Heart right ventricle (tissue), 16 donors: ENCODE measurements around the gene VTI1A. TPM values are rescaled to one million over a fixed set of nuclear protein-coding genes. Genes with fewer than 3 reads are reported as not detected.

Experiments used
- ATAC-seq, 8 donors: fragments of 200-7000 bp; cut with Tn5 transposase; one replicate each; pipeline ENCODE4 v1.9.1; 2020; ENCODE audit warnings: mild to moderate bottlenecking in 8 of 8, moderate library complexity in 8 of 8, moderate number of reproducible peaks in 1 of 8
- DNase-seq, 2 donors: peaks; one replicate each; pipeline ENCODE4 v3.0.0-alpha.2; 2020
- H3K27ac ChIP-seq, 10 donors: fragments of 200-600 bp; sonication (generic) in 2 of 10; one replicate each; pipeline versions ENCODE4 v1.5.0 to v1.8.0; 2020 to 2022; ENCODE audit warnings: mild to moderate bottlenecking in 3 of 10
- H3K27me3 ChIP-seq, 7 donors: fragments of 200-600 bp; one replicate each; pipeline ENCODE4 v1.8.0; 2021 to 2022; ENCODE audit warnings: mild to moderate bottlenecking in 2 of 7
- H3K36me3 ChIP-seq, 9 donors: fragments of 200-600 bp; sonication (generic) in 1 of 9; one replicate each; pipeline versions ENCODE4 v1.5.0 to v1.8.0; 2020 to 2022; ENCODE audit warnings: mild to moderate bottlenecking in 2 of 9
- H3K4me1 ChIP-seq, 9 donors: fragments of 200-600 bp; sonication (generic) in 1 of 9; one replicate each; pipeline versions ENCODE4 v1.5.0 to v1.8.0; 2020 to 2022; ENCODE audit warnings: mild to moderate bottlenecking in 4 of 9
- H3K4me3 ChIP-seq, 10 donors: fragments of 200-600 bp; sonication (generic) in 2 of 10; one replicate each; pipeline versions ENCODE4 v1.5.0 to v1.8.0; 2020 to 2022; ENCODE audit warnings: mild to moderate bottlenecking in 7 of 10, moderate library complexity in 2 of 10
- H3K9me3 ChIP-seq, 11 donors: fragments of 200-600 bp in 10 of 11; sonication (generic) in 2 of 11; one replicate each; pipeline versions ENCODE4 v1.5.0 to v1.8.0; 2013 to 2022; ENCODE audit warnings: mild to moderate bottlenecking in 2 of 11, control low read depth in 1 of 11, moderate library complexity in 1 of 11
- WGBS, 2 donors: extraction: QIAGEN DNeasy Blood & Tissue Kit; methylation state at CpG; one replicate each; pipeline ENCODE4 v1.1.7; 2013; ENCODE audit warnings: inconsistent platforms in 1 of 2; 5-methylcytosine and 5-hydroxymethylcytosine counted together
- intact Hi-C, 10 donors: fragments of 100-400 bp; cut with DNase I; formaldehyde crosslinking; loops; one replicate each; pipeline versions ENCODE4 v1.11.1 to v1.14.2; 2022
- polyA plus RNA-seq, 2 donors: library from polyadenylated mRNA; stranded (reverse); fragments of 200-250 nt; gene quantifications; one replicate each; pipeline ENCODE4 v1.2.3, GENCODE V29; 2013
- total RNA-seq, 10 donors: library from RNA; stranded (reverse); fragmentation: NEBNext Ultra II Directional in 3 of 10; extraction: Animal tissue kit (Norgen Biotek cat#: 25700) in 3 of 10; gene quantifications; one replicate each; pipeline versions ENCODE4 v1.2.1 to v1.2.4, GENCODE V29; 2021 to 2023
- TF ChIP-seq, protein P1 (sequence below), 9 donors: fragments of 200-600 bp; sonication (generic) in 2 of 9; IDR thresholded peaks; one replicate each; pipeline versions ENCODE4 v1.5.0 to v1.8.0; 2021 to 2022; ENCODE audit warnings: antibody characterized with exemption in 9 of 9, mild to moderate bottlenecking in 5 of 9, moderate library complexity in 1 of 9
- donor health status: Arrhythmogenic right ventricular cardiomyopathy.
- donor health status: ischemic (EF 13 %, LVEDD 7.1; RV severe dilation, severe dysfunction).
- donor health status: healthy with polysubstance abuse.
- donor health status: DM: no; HTN: yes; CAD: no.
- donor health status: DM: no; HTN: no; CAD: no.
- donor health status: ischemic (EF 25% LVEDD 6.9; RV normal size, moderate dysfunction).
- donor health status: ischemic (EF 25% LVEDD 5.7; RV mildly dilated, moderate dysfunction).
- donor health status: healthy.
- donor health status: DM: yes; HTN: yes; CAD: no.
- donor health status: Ischemic cardiomyopathy.
- donor health status: ischemic (EF 35%, LVEDD 5.7; RV mildly dilated, moderate dysfunction).
- donor health status: nonischemic (EF 11% LVEDD 7.7; RV severe dilation, severe dysfunction).
- donor health status: DM: yes; HTN: yes; CAD: no.
- donor health status: PGD.
- donor health status: ischemic (EF 29% LVEDD 5.4; RV normal size, mild dysfunction).
- donor health status: nonischemic (EF 23%, LVEDD 6.1; RV moderate dilation, normal function).

The VTI1A gene
- total and polyA plus RNA-seq, 12 donors: 6.2 to 24.5 (median 20.6) TPM

- WGBS, 2 donors: 95 to 99% methylated on average over 6 of the region's 6 CpGs
- H3K36me3 ChIP-seq: peaks cover 0 to 16% (median 0%) of the 10 kb centered on the region in 9 donors
- ATAC-seq: no peak
- H3K27ac ChIP-seq: no peak overlapping the region
- intact Hi-C loops: no loop called here
- H3K4me1 ChIP-seq: peaks cover 0 to 11% (median 0%) of the 10 kb centered on the region in 9 donors
- no peaks in the 10 kb centered on the region for H3K9me3 ChIP-seq
- DNase-seq: no peak
- no peak overlapping the region for H3K4me3 ChIP-seq
- TF ChIP-seq, protein P1, sequence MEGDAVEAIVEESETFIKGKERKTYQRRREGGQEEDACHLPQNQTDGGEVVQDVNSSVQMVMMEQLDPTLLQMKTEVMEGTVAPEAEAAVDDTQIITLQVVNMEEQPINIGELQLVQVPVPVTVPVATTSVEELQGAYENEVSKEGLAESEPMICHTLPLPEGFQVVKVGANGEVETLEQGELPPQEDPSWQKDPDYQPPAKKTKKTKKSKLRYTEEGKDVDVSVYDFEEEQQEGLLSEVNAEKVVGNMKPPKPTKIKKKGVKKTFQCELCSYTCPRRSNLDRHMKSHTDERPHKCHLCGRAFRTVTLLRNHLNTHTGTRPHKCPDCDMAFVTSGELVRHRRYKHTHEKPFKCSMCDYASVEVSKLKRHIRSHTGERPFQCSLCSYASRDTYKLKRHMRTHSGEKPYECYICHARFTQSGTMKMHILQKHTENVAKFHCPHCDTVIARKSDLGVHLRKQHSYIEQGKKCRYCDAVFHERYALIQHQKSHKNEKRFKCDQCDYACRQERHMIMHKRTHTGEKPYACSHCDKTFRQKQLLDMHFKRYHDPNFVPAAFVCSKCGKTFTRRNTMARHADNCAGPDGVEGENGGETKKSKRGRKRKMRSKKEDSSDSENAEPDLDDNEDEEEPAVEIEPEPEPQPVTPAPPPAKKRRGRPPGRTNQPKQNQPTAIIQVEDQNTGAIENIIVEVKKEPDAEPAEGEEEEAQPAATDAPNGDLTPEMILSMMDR (IDR thresholded peaks at IDR 0.05): no peak
- no peaks in the 10 kb centered on the region for H3K27me3 ChIP-seq
Observed at GRCh38 chr10:112584276-112584675, 137.3 kb downstream of the VTI1A start.

DNA sequence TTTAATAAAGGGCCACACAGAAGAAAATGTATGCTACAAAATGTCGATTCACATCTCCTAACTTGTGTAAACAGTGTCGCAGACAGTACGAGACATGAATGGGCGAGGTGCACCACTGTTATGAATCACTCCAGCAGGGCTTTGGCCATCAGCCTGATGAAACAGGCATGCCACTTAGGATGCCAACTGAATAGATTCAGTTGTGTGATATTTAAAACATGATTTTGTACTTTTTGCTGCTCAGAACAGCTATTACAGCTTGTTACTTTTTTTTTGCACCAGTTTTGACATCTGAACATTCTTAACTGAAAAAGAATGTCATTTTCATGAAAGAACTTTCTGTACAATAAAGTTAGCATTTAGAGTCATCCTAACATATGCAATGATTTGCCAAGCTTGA, 138.1 kb downstream of the VTI1A start:
- intact Hi-C loops: no loop called here
- no peak overlapping the region for H3K27ac ChIP-seq
- H3K9me3 ChIP-seq: no peaks in the 10 kb centered on the region
- TF ChIP-seq, protein P1 (IDR thresholded peaks at IDR 0.05): no peak
- peaks cover 0 to 11% (median 0%) of the 10 kb centered on the region in 9 donors for H3K4me1 ChIP-seq
- 91 to 93% methylated on average over 4 of the region's 4 CpGs for WGBS, 2 donors
- no peak overlapping the region for H3K4me3 ChIP-seq
- no peaks in the 10 kb centered on the region for H3K27me3 ChIP-seq
- peaks cover 0 to 15% (median 0%) of the 10 kb centered on the region in 9 donors for H3K36me3 ChIP-seq
- DNase-seq: no peak
- ATAC-seq: no peak

- Histone ChIP-seq H3K9me3 (no peaks in the 10 kb centered on the region), H3K27me3 (no peaks in the 10 kb centered on the region), H3K4me3 (no peak overlapping the region), H3K4me1 (peaks cover 0 to 11% (median 0%) of the 10 kb centered on the region in 9 donors), H3K27ac (no peak overlapping the region), H3K36me3 (peaks cover 0 to 15% (median 0%) of the 10 kb centered on the region in 9 donors)
- DNase-seq (no peak), ATAC-seq (no peak)
- TF ChIP-seq, protein P1 (IDR thresholded peaks at IDR 0.05): no peak
- intact Hi-C loops: no loop called here
- 86 to 90% methylated on average over 5 of the region's 5 CpGs for WGBS, 2 donors
Observed at GRCh38 chr10:112585960-112586359, 138.9 kb downstream of the VTI1A start.

DNA sequence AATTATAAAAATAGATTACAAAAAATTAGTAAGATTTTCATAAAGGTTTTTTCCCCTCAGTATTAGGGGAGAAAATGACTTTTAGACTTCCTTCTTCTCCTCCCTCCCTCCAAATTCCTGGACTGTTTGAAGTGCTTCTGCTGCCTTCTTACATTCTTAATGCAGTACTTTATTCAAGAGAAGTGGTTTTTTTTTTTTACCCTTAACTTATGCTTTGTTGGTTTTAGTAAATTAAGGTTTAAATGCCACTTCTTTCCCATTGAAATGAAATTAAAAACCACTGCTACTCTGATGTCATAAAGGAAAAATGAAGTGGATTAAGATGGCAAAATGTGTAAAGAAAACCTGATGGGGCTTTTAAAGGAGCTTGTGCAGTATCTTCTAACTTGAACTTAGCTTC, 140.7 kb downstream of the VTI1A start:
- Histone ChIP-seq H3K36me3 (peaks cover 0 to 15% (median 0%) of the 10 kb centered on the region in 9 donors), H3K4me3 (no peak overlapping the region), H3K27me3 (no peaks in the 10 kb centered on the region), H3K27ac (no peak overlapping the region), H3K9me3 (no peaks in the 10 kb centered on the region), H3K4me1 (peaks cover 0 to 11% (median 0%) of the 10 kb centered on the region in 9 donors)
- TF ChIP-seq, protein P1 (IDR thresholded peaks at IDR 0.05): no peak
- no peak for DNase-seq
- intact Hi-C loops: no loop called here
- ATAC-seq: no peak
